Gastroesophageal sphincter (tissue), 4 donors: ENCODE data around the gene TBCD. TPM values are rescaled to one million over a fixed set of nuclear protein-coding genes. Genes with fewer than 3 reads are reported as not detected.
"Not testable (repeated sequence)": the region's sequence is repeated elsewhere in the genome, so short reads cannot be mapped to it uniquely, and the experiment has no call there.

ENCODE experiments used
- ATAC-seq: fragments of 150-250 bp; one replicate; pipeline ENCODE4 v1.9.1; 2016; ENCODE audit warnings: mild to moderate bottlenecking, moderate library complexity
- H3K27ac ChIP-seq, 4 donors: fragments of 200-600 bp; sonication (generic) in 3 of 4; 1 replicate in 3 of 4; 2 replicates in 1 of 4; pipeline ENCODE4 v1.5.1; 2016 to 2019
- H3K27me3 ChIP-seq: fragments of 200-600 bp; sonication (generic); one replicate; pipeline ENCODE4 v1.5.1; 2019
- H3K36me3 ChIP-seq, 2 donors: fragments of 200-600 bp; sonication (generic); one replicate each; pipeline ENCODE4 v1.5.1; 2019; ENCODE audit warnings: control low read depth in 1 of 2
- H3K4me1 ChIP-seq, 3 donors: fragments of 200-600 bp; sonication (generic); 1 replicate in 2 of 3; 2 replicates in 1 of 3; pipeline ENCODE4 v1.5.1; 2016 to 2019; ENCODE audit warnings: control low read depth in 2 of 3
- H3K4me3 ChIP-seq, 2 donors: fragments of 200-600 bp; sonication (generic); one replicate each; pipeline ENCODE4 v1.5.1; 2019; ENCODE audit warnings: mild to moderate bottlenecking in 1 of 2, moderate library complexity in 1 of 2
- H3K9me3 ChIP-seq, 3 donors: fragments of 200-600 bp; sonication (generic); one replicate each; pipeline ENCODE4 v1.5.1; 2017 to 2019; ENCODE audit warnings: control low read depth in 2 of 3
- CTCF ChIP-seq, 4 experiments: fragments of 200-600 bp in 2 of 4; fragments of 450-650 bp in 2 of 4; sonication (generic) in 1 of 4; IDR thresholded peaks; one replicate each; pipeline ENCODE4 v1.5.1; 2017 to 2019; ENCODE audit warnings: antibody characterized with exemption in 4 of 4, mild to moderate bottlenecking in 2 of 4, moderate library complexity in 2 of 4
- EP300 ChIP-seq: sonication (generic); formaldehyde crosslinking; IDR thresholded peaks from one replicate; pipeline ENCODE4 v1.6.1; 2017; ENCODE audit warnings: antibody characterized with exemption, mild to moderate bottlenecking
- POLR2A ChIP-seq, 2 donors: fragments of 450-650 bp; IDR thresholded peaks; one replicate each; pipeline ENCODE4 v1.6.1; 2017; ENCODE audit warnings: antibody characterized with exemption in 2 of 2, mild to moderate bottlenecking in 2 of 2, moderate library complexity in 1 of 2
- POLR2AphosphoS5 ChIP-seq: sonication (generic); formaldehyde crosslinking; IDR thresholded peaks from one replicate; pipeline ENCODE4 v1.6.1; 2017; ENCODE audit warnings: antibody characterized with exemption
- WGBS, 2 donors: methylation state at CpG; one replicate each; pipeline ENCODE4 v1.1.5; 2018; ENCODE audit warnings: low coverage in 1 of 2; 5-methylcytosine and 5-hydroxymethylcytosine counted together
- total RNA-seq, 4 donors: library from RNA; depleted of rRNA; stranded (reverse); fragments of >200 nt; gene quantifications; one replicate each; pipeline ENCODE4 v1.1.0, GENCODE V29; 2016

TBCD gene
- total RNA-seq, 4 donors from 2014 or later = 32.0 to 57.8 (median 47.0) TPM

DNA sequence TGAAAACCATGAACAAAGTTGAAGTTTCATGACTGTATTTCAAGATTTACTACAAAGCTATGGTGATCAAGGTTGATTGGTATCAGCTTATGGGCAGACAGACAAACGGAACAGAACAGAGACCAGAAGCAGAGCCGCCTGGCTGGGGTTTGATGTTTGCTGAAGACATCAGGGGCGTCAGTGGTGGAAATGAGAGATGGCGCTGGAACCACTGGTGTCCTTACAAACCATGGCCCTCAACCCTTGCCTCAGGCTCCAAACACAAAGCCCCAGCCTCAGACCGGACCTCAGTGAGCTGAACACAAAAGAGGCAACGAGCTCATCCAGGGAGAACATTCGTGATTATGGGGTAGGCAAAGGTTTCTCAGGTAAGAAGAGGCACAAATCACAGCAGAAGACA is 214.6 kb downstream of the TBCD start:
- Histone ChIP-seq H3K36me3 (no peaks in the 10 kb centered on the region), H3K9me3 (no peaks in the 10 kb centered on the region), H3K4me3 (no peak overlapping the region), H3K27ac (no peak overlapping the region), H3K27me3 (no peaks in the 10 kb centered on the region), H3K4me1 (peaks cover 0 to 12% (median 9%) of the 10 kb centered on the region in 3 donors)
- WGBS, 2 donors = 82 to 98% methylated on average over 3 to 7 of the region's 7 CpGs
- TF ChIP-seq EP300 (no peak), POLR2AphosphoS5 (no peak), CTCF (IDR thresholded peaks at IDR 0.05) (no peak)
- no peak for ATAC-seq

DNA sequence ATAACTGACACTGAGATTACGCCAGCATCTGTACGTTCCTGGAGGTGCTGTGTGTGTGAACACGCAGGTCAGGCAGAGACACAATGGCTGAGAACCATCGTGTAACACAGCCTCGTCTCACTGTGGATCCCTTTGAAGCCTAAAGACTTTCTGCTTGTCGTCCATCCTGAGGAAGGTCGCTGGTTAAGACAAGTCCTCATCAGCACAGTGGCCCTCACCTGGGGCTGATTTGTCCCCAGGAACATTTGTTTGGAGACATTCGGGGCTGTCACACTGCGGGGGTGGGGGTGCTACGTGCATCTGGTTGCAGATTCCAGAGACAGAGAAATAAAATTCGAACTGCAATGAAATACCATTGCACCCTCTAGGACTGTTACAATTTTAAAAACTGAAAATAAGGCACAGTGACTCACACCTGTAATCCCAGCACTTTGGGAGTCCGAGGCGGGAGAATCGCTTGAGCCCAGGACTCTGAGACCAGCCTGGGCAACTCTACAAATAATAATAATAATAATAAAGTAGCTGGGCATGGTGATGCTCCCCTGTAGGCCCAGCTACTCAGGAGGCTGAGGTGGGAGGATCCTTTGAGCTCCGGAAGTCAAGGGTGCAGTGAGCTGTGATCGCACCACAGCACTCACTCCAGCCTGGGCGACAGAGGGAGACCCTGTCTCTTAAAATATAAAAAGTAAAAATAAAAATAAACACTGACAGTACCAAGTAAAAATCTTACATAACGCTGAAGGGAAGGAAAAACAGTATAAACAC is 215.6 kb downstream of the TBCD start:
- Histone ChIP-seq H3K36me3 (no peaks in the 10 kb centered on the region), H3K4me1 (peaks cover 0 to 12% (median 9%) of the 10 kb centered on the region in 3 donors), H3K9me3 (no peaks in the 10 kb centered on the region), H3K4me3 (no peak overlapping the region), H3K27ac (no peak overlapping the region), H3K27me3 (no peaks in the 10 kb centered on the region)
- ATAC-seq = no peak
- WGBS, 2 donors = 84 to 86% methylated on average over 8 to 11 of the region's 18 CpGs
- TF ChIP-seq EP300 (no peak), CTCF (IDR thresholded peaks at IDR 0.05) (no peak), POLR2A (IDR thresholded peaks at IDR 0.05) (no peak), POLR2AphosphoS5 (no peak)

- not testable (repeated sequence) for ATAC-seq, H3K27ac ChIP-seq, H3K27me3 ChIP-seq, H3K9me3 ChIP-seq, H3K4me1 ChIP-seq, H3K4me3 ChIP-seq, H3K36me3 ChIP-seq
- WGBS, 2 donors = 40 to 55% methylated on average over 1 to 15 of the region's 33 CpGs
Observed at GRCh38 chr17:82968033-82968841, 216.4 kb downstream of the TBCD start.

- TF ChIP-seq POLR2AphosphoS5 (no peak), POLR2A (IDR thresholded peaks at IDR 0.05) (no peak), CTCF (IDR thresholded peaks at IDR 0.05) (no peak), EP300 (no peak)
- no peak for ATAC-seq
- Histone ChIP-seq H3K4me1 (no peaks in the 10 kb centered on the region), H3K4me3 (no peak overlapping the region), H3K27ac (no peak overlapping the region), H3K9me3 (no peaks in the 10 kb centered on the region), H3K36me3 (no peaks in the 10 kb centered on the region), H3K27me3 (no peaks in the 10 kb centered on the region)
- 51% methylated on average over 6 of the region's 12 CpGs; no CpG with 5 or more reads in 1 of the 2 donors for WGBS, 2 donors
Observed at GRCh38 chr17:82970067-82970466, 218.2 kb downstream of the TBCD start.

DNA sequence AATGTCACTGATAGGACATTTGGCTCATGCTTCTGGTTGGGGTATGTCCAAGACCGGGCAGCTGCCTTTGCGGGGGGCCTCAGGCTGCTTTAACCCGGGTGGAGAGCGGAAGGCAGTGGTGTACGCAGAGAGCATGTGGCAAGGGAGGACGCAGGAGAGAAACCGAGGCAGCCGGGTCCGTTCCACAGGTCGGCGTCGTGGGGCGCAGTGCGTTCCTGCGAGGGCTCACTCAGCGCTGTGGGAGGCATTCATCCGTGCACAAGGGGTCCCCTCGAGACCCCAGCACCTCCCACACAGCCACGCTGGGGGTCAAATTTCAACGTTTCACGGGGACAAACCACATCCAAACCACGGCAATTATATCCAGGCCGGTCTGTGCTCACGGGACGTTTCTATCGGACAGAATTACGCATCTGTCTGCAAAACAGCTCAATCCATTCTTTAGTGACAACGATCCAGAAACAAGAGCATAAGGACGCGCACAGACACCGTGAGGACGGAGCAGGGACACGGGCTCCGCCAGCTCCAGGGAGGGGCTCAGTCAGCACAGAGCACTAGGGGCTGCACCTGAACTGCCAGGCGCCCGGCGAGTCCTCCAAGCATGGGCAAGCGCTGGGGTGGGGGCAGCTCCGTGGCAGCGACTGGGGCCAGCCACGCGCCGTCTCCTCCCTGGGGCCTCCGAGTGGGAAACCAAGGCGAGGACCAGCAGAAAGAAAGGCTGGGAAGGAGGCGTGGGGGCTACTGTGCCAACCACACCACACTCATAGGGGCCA is 219.1 kb downstream of the TBCD start:
- H3K27ac ChIP-seq = no peak overlapping the region
- no peak overlapping the region for H3K4me3 ChIP-seq
- H3K4me1 ChIP-seq = no peaks in the 10 kb centered on the region
- no peaks in the 10 kb centered on the region for H3K9me3 ChIP-seq
- no peak for ATAC-seq
- TF ChIP-seq POLR2A (IDR thresholded peaks at IDR 0.05) = no peak
- TF ChIP-seq POLR2AphosphoS5 = no peak
- no peak for TF ChIP-seq EP300
- TF ChIP-seq CTCF (IDR thresholded peaks at IDR 0.05) = no peak
- H3K36me3 ChIP-seq = no peaks in the 10 kb centered on the region
- 95% methylated on average over 12 to 15 of the region's 46 CpGs for WGBS, 2 donors
- H3K27me3 ChIP-seq = no peaks in the 10 kb centered on the region
